Measurements from ENCODE around the gene CRADD.
A peak's percentile ranks its signal among the peaks of the same experiment; 100 is the strongest.
"Not testable (repeated sequence)": the region's sequence is repeated elsewhere in the genome, so short reads cannot be mapped to it uniquely, and the experiment has no call there.

The CRADD gene

GRCh38 chr12:93740751-93741150 lies 63.6 kb downstream of the CRADD start:
- no peak for DNase-seq

GRCh38 chr12:93741659-93742109 lies 64.5 kb downstream of the CRADD start:
- no peak for DNase-seq

GRCh38 chr12:93742110-93742934 lies 65.1 kb downstream of the CRADD start:
- DNase-seq, result peak; percentile 69

- DNase-seq, result no peak
Observed at GRCh38 chr12:93743229-93743998, 66.2 kb downstream of the CRADD start.

- DNase-seq, result no peak
Observed at GRCh38 chr12:93743999-93744689, 67.0 kb downstream of the CRADD start.

- no peak for DNase-seq
Observed at GRCh38 chr12:93745286-93745685, 68.1 kb downstream of the CRADD start.

- DNase-seq, result no peak
Observed at GRCh38 chr12:93746572-93747168, 69.5 kb downstream of the CRADD start.

GRCh38 chr12:93748672-93749383 lies 71.7 kb downstream of the CRADD start:
- DNase-seq, result no peak

- DNase-seq, result no peak
Observed at GRCh38 chr12:93749515-93749914, 72.3 kb downstream of the CRADD start.

GRCh38 chr12:93750056-93750455 lies 72.9 kb downstream of the CRADD start:
- no peak for DNase-seq

GRCh38 chr12:93751864-93752610 lies 74.9 kb downstream of the CRADD start:
- DNase-seq, result no peak

- no peak for DNase-seq
Observed at GRCh38 chr12:93753285-93753684, 76.1 kb downstream of the CRADD start.

GRCh38 chr12:93753838-93754429 lies 76.8 kb downstream of the CRADD start:
- DNase-seq, result no peak

GRCh38 chr12:93754859-93755258 lies 77.7 kb downstream of the CRADD start:
- DNase-seq, result not testable (repeated sequence)

- DNase-seq, result no peak
Observed at GRCh38 chr12:93756288-93756687, 79.1 kb downstream of the CRADD start.

- no peak for DNase-seq
Observed at GRCh38 chr12:93757792-93758694, 80.9 kb downstream of the CRADD start.

- no peak for DNase-seq
Observed at GRCh38 chr12:93758801-93759373, 81.7 kb downstream of the CRADD start.

GRCh38 chr12:93759512-93760081 lies 82.4 kb downstream of the CRADD start:
- no peak for DNase-seq

- no peak for DNase-seq
Observed at GRCh38 chr12:93760275-93760875, 83.2 kb downstream of the CRADD start.

Measured in left hindlimb (tissue), 1 donor.